ENCODE measurements around the gene TENM4. TPM values are rescaled to one million over a fixed set of nuclear protein-coding genes. Genes with fewer than 3 reads are reported as not detected.

TENM4 gene
- total RNA-seq, 4 donors from 2014 or later, result 1.1 to 2.7 (median 2.0) TPM

GRCh38 chr11:78815831-78816230 is 625.0 kb downstream of the TENM4 start:
- DNase-seq, result no peak

GRCh38 chr11:78812513-78813293 is 628.1 kb downstream of the TENM4 start:
- H3K36me3 ChIP-seq, result no peaks in the 10 kb centered on the region
- H3K9me3 ChIP-seq, result no peaks in the 10 kb centered on the region
- H3K4me1 ChIP-seq, result peaks cover 0 to 31% (median 0%) of the 10 kb centered on the region in 4 donors
- no peak overlapping the region for H3K4me3 ChIP-seq
- no peak overlapping the region for H3K27ac ChIP-seq
- TF ChIP-seq CTCF (IDR thresholded peaks at IDR 0.05) (peak in 2 of 6 experiments; percentile 21), POLR2A (IDR thresholded peaks at IDR 0.05) (no peak)
- no peak for DNase-seq
- no peaks in the 10 kb centered on the region for H3K27me3 ChIP-seq

More at GRCh38 chr11:78815831-78816230, 625.0 kb downstream of the TENM4 start:
- peaks cover 0 to 5% (median 0%) of the 10 kb centered on the region in 4 donors for H3K4me1 ChIP-seq
- no peaks in the 10 kb centered on the region for H3K27me3 ChIP-seq
- H3K27ac ChIP-seq, result no peak overlapping the region
- TF ChIP-seq POLR2A (IDR thresholded peaks at IDR 0.05) (no peak), CTCF (IDR thresholded peaks at IDR 0.05) (no peak)
- no peaks in the 10 kb centered on the region for H3K36me3 ChIP-seq
- H3K9me3 ChIP-seq, result no peaks in the 10 kb centered on the region
- H3K4me3 ChIP-seq, result no peak overlapping the region

GRCh38 chr11:78810559-78811009 is 630.2 kb downstream of the TENM4 start:
- H3K4me1 ChIP-seq, result peaks cover 0 to 35% (median 0%) of the 10 kb centered on the region in 4 donors
- TF ChIP-seq CTCF (IDR thresholded peaks at IDR 0.05) (no peak), POLR2A (IDR thresholded peaks at IDR 0.05) (no peak)
- no peaks in the 10 kb centered on the region for H3K27me3 ChIP-seq
- H3K9me3 ChIP-seq, result no peaks in the 10 kb centered on the region
- H3K4me3 ChIP-seq, result no peak overlapping the region
- peak overlapping the region in 3 of 4 donors; percentile 24 to 84 (median 52) for H3K27ac ChIP-seq
- no peaks in the 10 kb centered on the region for H3K36me3 ChIP-seq
- DNase-seq, result no peak

GRCh38 chr11:78809931-78810541 is 630.8 kb downstream of the TENM4 start:
- Histone ChIP-seq H3K4me1 (peaks cover 0 to 35% (median 0%) of the 10 kb centered on the region in 4 donors), H3K27me3 (no peaks in the 10 kb centered on the region)
- no peak for DNase-seq

GRCh38 chr11:78808923-78809322 is 631.9 kb downstream of the TENM4 start:
- DNase-seq, result peak in 2 of 3 donors; percentile 76 to 77
- Histone ChIP-seq H3K4me3 (no peak overlapping the region), H3K27me3 (no peaks in the 10 kb centered on the region), H3K36me3 (no peaks in the 10 kb centered on the region), H3K27ac (peak overlapping the region in 3 of 4 donors; percentile 28 to 84 (median 58)), H3K9me3 (no peaks in the 10 kb centered on the region), H3K4me1 (peaks cover 0 to 35% (median 0%) of the 10 kb centered on the region in 4 donors)
- no peak for TF ChIP-seq POLR2A (IDR thresholded peaks at IDR 0.05)
- no peak for TF ChIP-seq CTCF (IDR thresholded peaks at IDR 0.05)

More at GRCh38 chr11:78809931-78810541, 630.8 kb downstream of the TENM4 start:
- Histone ChIP-seq H3K4me3 (no peak overlapping the region), H3K9me3 (no peaks in the 10 kb centered on the region), H3K27ac (peak overlapping the region; percentile 20 to 84 (median 40)), H3K36me3 (no peaks in the 10 kb centered on the region)
- no peak for TF ChIP-seq CTCF (IDR thresholded peaks at IDR 0.05)
- TF ChIP-seq POLR2A (IDR thresholded peaks at IDR 0.05), result no peak

Measured in Peyer's patch (tissue), 4 donors.